ENCODE measurements around the gene PRKAR1A. TPM values are rescaled to one million over a fixed set of nuclear protein-coding genes. Genes with fewer than 3 reads are reported as not detected.
"Not testable (repeated sequence)": the region's sequence is repeated elsewhere in the genome, so short reads cannot be mapped to it uniquely, and the experiment has no call there.

Gene PRKAR1A
- total and polyA plus RNA-seq, 4 donors, result 55.6 to 118 (median 104) TPM

DNA sequence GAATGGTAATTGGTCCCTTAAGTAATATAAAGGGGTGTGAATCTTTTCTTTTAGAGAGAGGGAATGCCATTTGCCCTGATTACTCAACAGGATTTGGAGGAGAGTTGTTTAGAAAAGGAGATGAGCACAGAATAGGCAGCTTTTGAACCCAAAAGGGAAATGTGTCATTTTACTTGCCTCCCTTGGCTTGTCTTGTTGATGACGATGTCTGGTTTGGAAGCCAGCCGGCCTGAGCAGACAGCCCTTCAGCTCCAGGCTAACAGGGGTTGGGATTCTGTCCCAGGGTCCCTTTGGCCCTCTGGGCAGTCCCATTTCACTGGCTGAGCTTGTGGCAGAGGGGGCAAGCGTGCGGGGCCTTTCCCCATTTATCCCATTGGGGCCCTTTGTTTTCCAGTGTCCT lies 22.3 kb upstream of the PRKAR1A start:
- WGBS, result 67% methylated on average over 4 of the region's 4 CpGs
- Histone ChIP-seq H3K36me3 (ENCODE audit: control insufficient read depth in 4 of 4, insufficient read depth in 3 of 4, low read depth in 1 of 4, low read length in 3 of 4) (no peaks in the 10 kb centered on the region), H3K9ac (ENCODE audit: low read depth in 1 of 2, low read length in 2 of 2) (no peak overlapping the region), H3K4me1 (ENCODE audit: control insufficient read depth in 4 of 4, insufficient read depth in 4 of 4, low read length in 3 of 4) (peaks cover 3 to 18% (median 5%) of the 10 kb centered on the region in 4 donors), H3K4me3 (ENCODE audit: low read depth in 1 of 3, low read length in 3 of 3) (no peak overlapping the region), H3K9me3 (ENCODE audit: control insufficient read depth in 4 of 4, low read length in 3 of 4) (no peaks in the 10 kb centered on the region), H3K27me3 (ENCODE audit: control insufficient read depth in 4 of 4, insufficient read depth in 4 of 4, low read length in 3 of 4) (no peaks in the 10 kb centered on the region), H3K27ac (ENCODE audit: low read depth in 1 of 2, low read length in 2 of 2) (no peak overlapping the region)
- DNase-seq (ENCODE audit: low spot score), result no peak
- TF ChIP-seq, protein P1, sequence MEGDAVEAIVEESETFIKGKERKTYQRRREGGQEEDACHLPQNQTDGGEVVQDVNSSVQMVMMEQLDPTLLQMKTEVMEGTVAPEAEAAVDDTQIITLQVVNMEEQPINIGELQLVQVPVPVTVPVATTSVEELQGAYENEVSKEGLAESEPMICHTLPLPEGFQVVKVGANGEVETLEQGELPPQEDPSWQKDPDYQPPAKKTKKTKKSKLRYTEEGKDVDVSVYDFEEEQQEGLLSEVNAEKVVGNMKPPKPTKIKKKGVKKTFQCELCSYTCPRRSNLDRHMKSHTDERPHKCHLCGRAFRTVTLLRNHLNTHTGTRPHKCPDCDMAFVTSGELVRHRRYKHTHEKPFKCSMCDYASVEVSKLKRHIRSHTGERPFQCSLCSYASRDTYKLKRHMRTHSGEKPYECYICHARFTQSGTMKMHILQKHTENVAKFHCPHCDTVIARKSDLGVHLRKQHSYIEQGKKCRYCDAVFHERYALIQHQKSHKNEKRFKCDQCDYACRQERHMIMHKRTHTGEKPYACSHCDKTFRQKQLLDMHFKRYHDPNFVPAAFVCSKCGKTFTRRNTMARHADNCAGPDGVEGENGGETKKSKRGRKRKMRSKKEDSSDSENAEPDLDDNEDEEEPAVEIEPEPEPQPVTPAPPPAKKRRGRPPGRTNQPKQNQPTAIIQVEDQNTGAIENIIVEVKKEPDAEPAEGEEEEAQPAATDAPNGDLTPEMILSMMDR (IDR thresholded peaks at IDR 0.05; ENCODE audit: low read depth, low read length, missing input control), result no peak
- TF ChIP-seq HNF4G (IDR thresholded peaks at IDR 0.05), result no peak
- no peak for TF ChIP-seq REST (IDR thresholded peaks at IDR 0.05)

DNA sequence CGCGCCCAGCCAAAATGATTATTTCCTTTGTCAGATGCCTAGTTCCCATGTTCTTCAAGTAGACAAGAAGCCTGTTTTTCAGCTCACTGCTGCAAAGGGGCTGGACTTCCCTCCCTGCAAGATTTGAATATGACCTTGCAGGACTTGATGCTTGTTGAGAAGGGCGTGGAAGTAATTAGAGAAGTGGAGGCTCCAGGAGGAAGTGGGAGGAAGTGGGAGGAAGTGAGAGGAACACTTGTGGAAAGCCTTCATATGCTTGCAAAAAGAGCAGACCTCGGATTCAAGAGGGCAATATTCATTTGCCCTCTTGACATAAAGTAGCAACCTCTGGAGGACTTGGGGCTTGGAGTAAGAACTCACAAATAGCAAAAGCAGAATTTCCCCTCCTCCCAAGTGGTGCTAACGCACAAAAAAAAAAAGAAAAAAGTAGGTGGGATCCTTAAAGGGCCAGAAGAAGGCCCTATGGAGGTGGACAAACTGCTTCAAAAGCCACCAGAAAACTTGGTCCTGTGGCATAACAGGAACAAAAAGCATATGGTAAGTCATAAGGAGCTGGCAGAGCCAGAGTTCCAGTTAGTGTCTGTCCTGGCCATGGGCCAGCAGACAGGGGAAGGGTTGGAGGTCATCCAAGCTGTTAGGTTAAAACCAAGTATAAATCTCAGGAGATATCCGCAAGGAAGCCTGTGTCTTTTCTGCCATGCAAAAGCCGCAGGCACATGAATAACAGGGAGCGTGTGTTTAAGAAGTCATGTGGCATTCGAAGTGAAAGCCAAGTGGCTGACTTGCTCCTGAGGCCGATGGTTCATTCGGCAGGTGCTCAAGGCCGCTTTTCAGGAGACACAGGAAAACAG lies 20.6 kb upstream of the PRKAR1A start:
- Histone ChIP-seq H3K9me3 (ENCODE audit: control insufficient read depth in 4 of 4, low read length in 3 of 4) (no peaks in the 10 kb centered on the region), H3K4me1 (ENCODE audit: control insufficient read depth in 4 of 4, insufficient read depth in 4 of 4, low read length in 3 of 4) (peaks cover 0 to 7% (median 0%) of the 10 kb centered on the region in 4 donors), H3K9ac (ENCODE audit: low read depth in 1 of 2, low read length in 2 of 2) (no peak overlapping the region), H3K36me3 (ENCODE audit: control insufficient read depth in 4 of 4, insufficient read depth in 3 of 4, low read depth in 1 of 4, low read length in 3 of 4) (no peaks in the 10 kb centered on the region), H3K27ac (ENCODE audit: low read depth in 1 of 2, low read length in 2 of 2) (no peak overlapping the region), H3K27me3 (ENCODE audit: control insufficient read depth in 4 of 4, insufficient read depth in 4 of 4, low read length in 3 of 4) (no peaks in the 10 kb centered on the region), H3K4me3 (ENCODE audit: low read depth in 1 of 3, low read length in 3 of 3) (no peak overlapping the region)
- no peak for TF ChIP-seq TAF1 (conservative IDR thresholded peaks at IDR 0.05)
- TF ChIP-seq NR2F2 (IDR thresholded peaks at IDR 0.05), result peak; percentile 70
- TF ChIP-seq, protein P2, sequence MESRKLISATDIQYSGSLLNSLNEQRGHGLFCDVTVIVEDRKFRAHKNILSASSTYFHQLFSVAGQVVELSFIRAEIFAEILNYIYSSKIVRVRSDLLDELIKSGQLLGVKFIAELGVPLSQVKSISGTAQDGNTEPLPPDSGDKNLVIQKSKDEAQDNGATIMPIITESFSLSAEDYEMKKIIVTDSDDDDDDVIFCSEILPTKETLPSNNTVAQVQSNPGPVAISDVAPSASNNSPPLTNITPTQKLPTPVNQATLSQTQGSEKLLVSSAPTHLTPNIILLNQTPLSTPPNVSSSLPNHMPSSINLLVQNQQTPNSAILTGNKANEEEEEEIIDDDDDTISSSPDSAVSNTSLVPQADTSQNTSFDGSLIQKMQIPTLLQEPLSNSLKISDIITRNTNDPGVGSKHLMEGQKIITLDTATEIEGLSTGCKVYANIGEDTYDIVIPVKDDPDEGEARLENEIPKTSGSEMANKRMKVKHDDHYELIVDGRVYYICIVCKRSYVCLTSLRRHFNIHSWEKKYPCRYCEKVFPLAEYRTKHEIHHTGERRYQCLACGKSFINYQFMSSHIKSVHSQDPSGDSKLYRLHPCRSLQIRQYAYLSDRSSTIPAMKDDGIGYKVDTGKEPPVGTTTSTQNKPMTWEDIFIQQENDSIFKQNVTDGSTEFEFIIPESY (IDR thresholded peaks at IDR 0.05), result no peak
- peak in 1 of 2 donors; percentile 23 for TF ChIP-seq RXRA (IDR thresholded peaks at IDR 0.05)
- TF ChIP-seq FOXA2 (IDR thresholded peaks at IDR 0.05), result no peak
- TF ChIP-seq RAD21 (IDR thresholded peaks at IDR 0.05), result peak in 1 of 2 donors; percentile 24
- TF ChIP-seq EGR1 (IDR thresholded peaks at IDR 0.05; ENCODE audit: low read depth in 2 of 2), result peak; percentile 21 to 26
- TF ChIP-seq YY1 (IDR thresholded peaks at IDR 0.05), result no peak
- TF ChIP-seq SP1 (IDR thresholded peaks at IDR 0.05), result peak; percentile 11
- TF ChIP-seq GABPA (IDR thresholded peaks at IDR 0.05 in 1 of 2, conservative IDR thresholded peaks at IDR 0.05 in 1 of 2), result no peak
- TF ChIP-seq JUND (IDR thresholded peaks at IDR 0.05), result no peak
- TF ChIP-seq, protein P3, sequence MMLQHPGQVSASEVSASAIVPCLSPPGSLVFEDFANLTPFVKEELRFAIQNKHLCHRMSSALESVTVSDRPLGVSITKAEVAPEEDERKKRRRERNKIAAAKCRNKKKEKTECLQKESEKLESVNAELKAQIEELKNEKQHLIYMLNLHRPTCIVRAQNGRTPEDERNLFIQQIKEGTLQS (IDR thresholded peaks at IDR 0.05), result no peak
- TF ChIP-seq, protein P4, sequence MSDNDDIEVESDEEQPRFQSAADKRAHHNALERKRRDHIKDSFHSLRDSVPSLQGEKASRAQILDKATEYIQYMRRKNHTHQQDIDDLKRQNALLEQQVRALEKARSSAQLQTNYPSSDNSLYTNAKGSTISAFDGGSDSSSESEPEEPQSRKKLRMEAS (IDR thresholded peaks at IDR 0.05), result peak; percentile 38
- WGBS, result 74% methylated on average over 12 of the region's 12 CpGs
- DNase-seq (ENCODE audit: low spot score), result no peak

DNA sequence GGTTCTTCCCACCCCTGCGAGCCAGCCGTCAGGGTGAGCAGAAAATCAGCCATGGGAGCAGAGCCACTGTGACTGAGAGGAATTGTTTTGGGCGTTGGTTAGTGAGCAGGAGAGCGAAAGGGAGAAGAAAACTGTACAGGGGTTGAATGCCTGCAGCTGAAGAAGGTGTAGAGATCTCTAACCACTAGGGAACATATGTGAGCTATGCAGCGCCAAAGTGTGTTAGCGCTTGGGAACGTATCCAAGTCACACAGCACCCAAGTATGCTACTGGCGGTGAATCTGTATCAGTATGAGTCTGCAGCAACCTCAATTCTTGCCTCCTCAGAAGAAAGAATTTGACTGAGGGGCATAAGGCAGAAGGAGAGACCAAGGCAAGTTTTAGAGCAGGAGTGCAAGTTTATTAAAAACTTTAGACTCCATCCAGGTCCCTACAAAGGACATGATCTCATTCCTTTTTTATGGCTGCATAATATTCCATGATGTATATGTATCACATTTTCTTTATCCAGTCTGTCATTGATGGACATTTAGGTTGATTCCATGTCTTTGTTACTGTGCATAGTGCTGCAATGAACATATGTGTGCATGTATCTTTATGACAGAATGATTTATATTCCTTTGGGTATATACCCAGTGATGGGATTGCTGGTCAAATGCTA lies 19.7 kb upstream of the PRKAR1A start:
- DNase-seq (ENCODE audit: low spot score); H3K27ac ChIP-seq (ENCODE audit: low read depth in 1 of 2, low read length in 2 of 2); H3K4me3 ChIP-seq (ENCODE audit: low read depth in 1 of 3, low read length in 3 of 3); H3K9me3 ChIP-seq (ENCODE audit: control insufficient read depth in 4 of 4, low read length in 3 of 4); H3K27me3 ChIP-seq (ENCODE audit: control insufficient read depth in 4 of 4, insufficient read depth in 4 of 4, low read length in 3 of 4); H3K36me3 ChIP-seq (ENCODE audit: control insufficient read depth in 4 of 4, insufficient read depth in 3 of 4, low read depth in 1 of 4, low read length in 3 of 4); H3K9ac ChIP-seq (ENCODE audit: low read depth in 1 of 2, low read length in 2 of 2); H3K4me1 ChIP-seq (ENCODE audit: control insufficient read depth in 4 of 4, insufficient read depth in 4 of 4, low read length in 3 of 4): not testable (repeated sequence)
- WGBS, result 89% methylated on average over 8 of the region's 8 CpGs
